B cell (primary cell): ENCODE measurements around the gene CCR5AS.

Experiments used
- ATAC-seq: fragments of 200-7000 bp; cut with Tn5 transposase; one replicate; pipeline ENCODE4 v1.10.0; 2021; ENCODE audit warnings: low read depth, mild to moderate bottlenecking, moderate number of reproducible peaks, moderate library complexity
- CTCF ChIA-PET: fragments of 350-600 bp; sonication (Branson Sonifier 250); formaldehyde crosslinking; loops from one replicate; lab custom pipeline; 2021; ENCODE audit warnings: antibody characterized with exemption, inconsistent platforms; lab: Charles Lee
- POLR2A ChIA-PET: fragments of 350-600 bp; sonication (Branson Sonifier 250); formaldehyde crosslinking; loops from one replicate; lab custom pipeline; 2021; ENCODE audit warnings: antibody characterized with exemption; lab: Charles Lee
- DNase-seq: peaks from one replicate; pipeline ENCODE4 v3.0.0; 2013
- H2AFZ ChIP-seq: 2 replicates; pipeline ENCODE4 v1.6.1; 2012; ENCODE audit warnings: mild to moderate bottlenecking, low read depth, low read length; ENCODE audit not compliant: insufficient read depth, poor library complexity, severe bottlenecking
- H3K27ac ChIP-seq, 2 donors: 1 replicate in 1 of 2; 2 replicates in 1 of 2; pipeline ENCODE4 v1.5.1; 2012 to 2013; ENCODE audit warnings: low read length in 2 of 2, mild to moderate bottlenecking in 2 of 2, moderate library complexity in 1 of 2
- H3K27me3 ChIP-seq, 4 experiments: fragments of 200-600 bp in 1 of 4; sonication (generic) in 1 of 4; replicated peaks in 1 of 4; 1 replicate in 2 of 4; 2 replicates in 2 of 4; pipeline versions ENCODE4 v1.6.1 to v1.7.0; 2013 to 2016; ENCODE audit warnings: low read length in 3 of 4, mild to moderate bottlenecking in 2 of 4, mixed read lengths in 1 of 4, moderate library complexity in 1 of 4; ENCODE audit not compliant: insufficient read depth in 4 of 4, control insufficient read depth in 3 of 4; ENCODE audit errors: control extremely low read depth in 1 of 4
- H3K36me3 ChIP-seq, 2 experiments: replicated peaks in 1 of 2; 1 replicate in 1 of 2; 2 replicates in 1 of 2; pipeline versions ENCODE4 v1.6.1 to v1.7.1; 2013; ENCODE audit warnings: low read length in 1 of 2; ENCODE audit not compliant: insufficient read depth in 2 of 2, control insufficient read depth in 1 of 2; ENCODE audit errors: control extremely low read depth in 1 of 2, extremely low read depth in 1 of 2
- H3K4me1 ChIP-seq, 2 donors: fragments of 200-600 bp in 1 of 2; sonication (generic) in 1 of 2; 1 replicate in 1 of 2; 2 replicates in 1 of 2; pipeline versions ENCODE4 v1.5.1 to v1.6.1; 2013 to 2017; ENCODE audit warnings: low read length in 2 of 2; ENCODE audit not compliant: control insufficient read depth in 2 of 2, insufficient read depth in 2 of 2
- H3K4me2 ChIP-seq: replicated peaks from 2 replicates; pipeline ENCODE3; 2012; ENCODE audit warnings: mild to moderate bottlenecking, low read depth, low read length; ENCODE audit not compliant: poor library complexity, severe bottlenecking
- H3K4me3 ChIP-seq, 5 experiments: fragments of 200-600 bp in 1 of 5; sonication (generic) in 1 of 5; 1 replicate in 3 of 5; 2 replicates in 2 of 5; pipeline versions ENCODE4 v1.5.1 to v1.7.0; 2011 to 2016; ENCODE audit warnings: low read length in 4 of 5, mild to moderate bottlenecking in 4 of 5, low read depth in 2 of 5, control low read depth in 1 of 5, moderate library complexity in 1 of 5; ENCODE audit not compliant: insufficient read depth in 1 of 5; ENCODE audit errors: control extremely low read depth in 1 of 5, extremely low read depth in 1 of 5
- H3K79me2 ChIP-seq: fragments of 200-600 bp; sonication (generic); one replicate; pipeline ENCODE4 v1.6.0; 2016; ENCODE audit warnings: low read length; ENCODE audit not compliant: control insufficient read depth, insufficient read depth
- H3K9ac ChIP-seq: fragments of 200-600 bp; sonication (generic); 2 replicates; pipeline ENCODE4 v1.6.1; 2017; ENCODE audit warnings: mild to moderate bottlenecking, low read length, moderate library complexity
- H3K9me3 ChIP-seq, 3 donors: one replicate each; pipeline versions ENCODE4 v1.6.1 to v1.7.1; 2013; ENCODE audit warnings: low read length in 2 of 3; ENCODE audit not compliant: control insufficient read depth in 2 of 3, insufficient read depth in 1 of 3; ENCODE audit errors: control extremely low read depth in 1 of 3
- H4K20me1 ChIP-seq: 2 replicates; pipeline ENCODE4 v1.6.0; 2012; ENCODE audit warnings: mild to moderate bottlenecking, low read length; ENCODE audit not compliant: insufficient read depth, control insufficient read depth, poor library complexity, severe bottlenecking
- H3K27ac Mint-ChIP-seq: one replicate; pipeline ENCODE4 v1.8.0; 2021; ENCODE audit warnings: mixed read lengths
- H3K27me3 Mint-ChIP-seq: one replicate; pipeline ENCODE4 v1.8.0; 2021; ENCODE audit warnings: mixed read lengths
- H3K4me1 Mint-ChIP-seq: one replicate; pipeline ENCODE4 v1.8.0; 2021; ENCODE audit warnings: mixed read lengths
- H3K4me3 Mint-ChIP-seq: one replicate; pipeline ENCODE4 v1.8.0; 2021; ENCODE audit warnings: mixed read lengths
- H3K9me3 Mint-ChIP-seq: one replicate; pipeline ENCODE4 v1.8.0; 2022; ENCODE audit warnings: mixed read lengths; ENCODE audit not compliant: insufficient read depth
- EZH2 ChIP-seq: IDR thresholded peaks from 2 replicates; pipeline ENCODE4 v1.6.1; 2012; ENCODE audit warnings: borderline replicate concordance, low read depth, mild to moderate bottlenecking, moderate library complexity, low read length; ENCODE audit not compliant: insufficient read depth, poor library complexity, severe bottlenecking
- WGBS: methylation state at CpG from one replicate; pipeline ENCODE4 v1.1.5; 2013; ENCODE audit warnings: missing lambda C conversion rate; ENCODE audit not compliant: insufficient coverage; 5-methylcytosine and 5-hydroxymethylcytosine counted together
- intact Hi-C: fragments of 100-400 bp; cut with micrococcal nuclease; formaldehyde crosslinking; loops from one replicate; pipeline ENCODE4 v1.10.0; 2022
- TF ChIP-seq, protein P1 (sequence below): fragments of 200-600 bp; IDR thresholded peaks from one replicate; pipeline ENCODE4 v1.8.0; 2022; ENCODE audit warnings: antibody characterized with exemption, mild to moderate bottlenecking

CCR5AS gene

GRCh38 chr3:46411271-46411670, 4.4 kb upstream of the CCR5AS start:
- no peaks in the 10 kb centered on the region for H3K79me2 ChIP-seq
- POLR2A ChIA-PET: no interaction called here

DNA sequence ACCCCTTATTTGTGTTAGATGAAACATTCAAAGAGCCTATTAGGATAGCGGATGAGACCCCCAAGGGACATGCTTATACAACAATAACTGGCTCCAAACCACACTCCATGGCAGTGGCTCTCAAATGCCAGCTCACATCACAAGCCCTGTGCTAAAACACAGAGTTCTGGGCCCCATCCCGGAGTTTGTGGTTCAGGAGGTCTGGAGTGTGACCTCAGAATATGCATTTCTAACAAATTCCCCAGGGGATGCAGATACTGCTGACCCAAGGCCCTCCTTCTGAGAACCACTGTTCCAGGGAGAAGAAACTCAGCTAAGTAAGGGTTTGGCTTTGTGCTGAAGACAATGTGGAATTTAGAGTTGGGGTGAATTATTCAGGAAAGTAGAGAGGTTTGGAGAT, 3.8 kb upstream of the CCR5AS start:
- Histone ChIP-seq H2AFZ (no peak overlapping the region), H4K20me1 (no peaks in the 10 kb centered on the region), H3K27me3 (peaks cover 0 to 3% (median 0%) of the 10 kb centered on the region in 4 experiments), H3K27ac (no peak overlapping the region), H3K36me3 (no peaks in the 10 kb centered on the region), H3K9me3 (peaks cover 0 to 5% (median 0%) of the 10 kb centered on the region in 3 donors), H3K4me2 (no peak overlapping the region), H3K4me3 (no peak overlapping the region), H3K9ac (no peak overlapping the region), H3K79me2 (no peaks in the 10 kb centered on the region), H3K4me1 (peaks cover 24 to 26% of the 10 kb centered on the region in 2 donors)
- DNase-seq: no peak
- no CpG with 5 or more reads among the region's 2 CpGs for WGBS
- no peak overlapping the region for H3K4me3 Mint-ChIP-seq
- peaks cover 31% of the 10 kb centered on the region for H3K4me1 Mint-ChIP-seq
- no peaks in the 10 kb centered on the region for H3K27me3 Mint-ChIP-seq
- H3K27ac Mint-ChIP-seq: no peak overlapping the region
- intact Hi-C loops: no loop called here
- ChIA-PET CTCF (interaction anchor here (0.6 kb wide), 1 partner anchor 33 kb away, joined by 4 read pairs; no protein-coding TSS in a partner anchor), POLR2A (no interaction called here)
- H3K9me3 Mint-ChIP-seq: no peaks in the 10 kb centered on the region
- TF ChIP-seq, protein P1, sequence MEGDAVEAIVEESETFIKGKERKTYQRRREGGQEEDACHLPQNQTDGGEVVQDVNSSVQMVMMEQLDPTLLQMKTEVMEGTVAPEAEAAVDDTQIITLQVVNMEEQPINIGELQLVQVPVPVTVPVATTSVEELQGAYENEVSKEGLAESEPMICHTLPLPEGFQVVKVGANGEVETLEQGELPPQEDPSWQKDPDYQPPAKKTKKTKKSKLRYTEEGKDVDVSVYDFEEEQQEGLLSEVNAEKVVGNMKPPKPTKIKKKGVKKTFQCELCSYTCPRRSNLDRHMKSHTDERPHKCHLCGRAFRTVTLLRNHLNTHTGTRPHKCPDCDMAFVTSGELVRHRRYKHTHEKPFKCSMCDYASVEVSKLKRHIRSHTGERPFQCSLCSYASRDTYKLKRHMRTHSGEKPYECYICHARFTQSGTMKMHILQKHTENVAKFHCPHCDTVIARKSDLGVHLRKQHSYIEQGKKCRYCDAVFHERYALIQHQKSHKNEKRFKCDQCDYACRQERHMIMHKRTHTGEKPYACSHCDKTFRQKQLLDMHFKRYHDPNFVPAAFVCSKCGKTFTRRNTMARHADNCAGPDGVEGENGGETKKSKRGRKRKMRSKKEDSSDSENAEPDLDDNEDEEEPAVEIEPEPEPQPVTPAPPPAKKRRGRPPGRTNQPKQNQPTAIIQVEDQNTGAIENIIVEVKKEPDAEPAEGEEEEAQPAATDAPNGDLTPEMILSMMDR: no peak
- TF ChIP-seq EZH2: no peak
- no peak for ATAC-seq

More at GRCh38 chr3:46411271-46411670, 4.4 kb upstream of the CCR5AS start:
- no peak for DNase-seq
- Histone ChIP-seq H4K20me1 (no peaks in the 10 kb centered on the region), H3K9ac (no peak overlapping the region), H3K36me3 (no peaks in the 10 kb centered on the region), H3K27ac (no peak overlapping the region), H3K4me3 (no peak overlapping the region), H3K27me3 (peaks cover 0 to 3% (median 0%) of the 10 kb centered on the region in 4 experiments), H3K4me2 (no peak overlapping the region), H3K9me3 (peaks cover 0 to 5% (median 0%) of the 10 kb centered on the region in 3 donors), H2AFZ (no peak overlapping the region), H3K4me1 (peaks cover 18 to 20% of the 10 kb centered on the region in 2 donors)
- no peak overlapping the region for H3K4me3 Mint-ChIP-seq
- H3K4me1 Mint-ChIP-seq: peaks cover 32% of the 10 kb centered on the region
- intact Hi-C loops: no loop called here
- no peaks in the 10 kb centered on the region for H3K9me3 Mint-ChIP-seq
- no peak for ATAC-seq
- CTCF ChIA-PET: interaction anchor here (0.6 kb wide), 2 partner anchors 34 to 332 kb away, joined by 3 to 4 read pairs; no protein-coding TSS in a partner anchor
- no peak for TF ChIP-seq EZH2
- TF ChIP-seq, protein P1: no peak
- no CpG with 5 or more reads among the region's 2 CpGs for WGBS
- H3K27ac Mint-ChIP-seq: no peak overlapping the region
- no peaks in the 10 kb centered on the region for H3K27me3 Mint-ChIP-seq
